NCI-H1417 (cell line): Measurements from ENCODE around the gene TNS3.

Experiments
- DNase-seq, 3 experiments: peaks; one replicate each; lab custom pipeline; 2025; lab: John Stamatoyannopoulos, UW

TNS3 gene

DNA sequence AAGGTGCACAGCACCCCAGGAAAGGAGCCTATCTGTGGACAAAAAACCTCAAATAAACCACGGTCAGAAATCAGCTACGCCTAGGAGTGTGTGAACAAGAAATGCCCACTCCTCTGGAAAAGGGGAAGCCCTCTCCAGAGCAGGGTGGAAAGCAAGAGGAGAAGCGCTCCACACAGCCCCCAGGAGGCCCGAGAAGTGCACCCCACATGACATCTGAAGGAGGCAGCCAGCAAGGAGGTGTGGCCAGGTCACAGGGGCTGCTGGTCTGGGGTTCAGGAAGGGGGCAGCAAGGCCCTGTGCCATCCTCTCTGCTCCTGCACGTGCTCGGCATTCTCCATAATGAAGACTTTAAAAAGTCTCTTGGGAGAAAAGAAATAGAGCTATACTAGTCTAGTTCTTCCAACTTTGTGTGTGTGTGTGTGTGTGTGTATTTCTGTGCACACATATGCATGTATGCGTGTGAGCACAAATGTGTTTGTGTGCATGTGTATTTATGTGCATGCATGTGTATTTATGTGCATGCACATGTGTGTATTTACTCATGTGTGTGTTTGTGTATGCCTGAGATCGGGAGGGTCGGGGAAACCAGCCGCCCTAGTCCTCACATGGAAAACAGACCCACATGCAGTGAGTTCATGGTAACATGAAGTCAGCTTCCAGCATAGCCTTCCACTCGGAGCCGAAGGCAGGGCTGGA lies 76.5 kb downstream of the TNS3 start:
- DNase-seq, result no peak

DNA sequence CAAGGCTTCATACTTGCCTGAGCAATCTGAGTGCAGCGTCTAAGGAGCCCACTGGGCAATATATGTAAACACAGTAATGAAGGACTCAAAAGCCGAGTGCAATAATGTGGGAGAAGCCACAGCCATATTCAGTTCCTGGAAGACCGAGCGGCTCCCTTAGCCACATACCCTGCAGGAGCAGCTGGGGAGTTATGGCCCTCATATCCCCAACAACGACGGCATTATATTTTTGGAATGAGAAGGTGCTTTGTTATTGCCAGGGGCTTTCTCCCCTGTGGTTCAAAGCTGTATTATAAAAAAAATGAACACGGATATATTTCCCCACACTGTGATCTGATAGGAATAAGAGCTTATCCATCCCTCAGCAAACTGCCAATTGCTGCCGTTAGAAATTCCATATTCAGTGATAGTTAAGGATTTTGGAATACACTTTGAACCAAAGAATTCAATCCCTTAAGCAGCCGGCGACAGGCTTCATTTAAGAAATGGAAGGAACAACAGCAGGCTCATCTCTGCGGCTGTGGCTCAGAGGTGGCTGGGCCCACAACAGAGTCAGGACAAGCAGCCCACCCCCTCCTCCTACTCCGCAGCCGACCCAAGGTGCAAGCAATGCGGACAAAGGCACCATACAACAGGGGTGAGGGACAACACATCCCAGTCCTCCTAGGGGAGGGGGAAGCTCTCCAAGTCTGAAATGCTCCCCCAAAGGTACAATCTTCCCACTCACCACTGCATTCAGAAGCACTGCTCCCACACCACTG lies 77.2 kb downstream of the TNS3 start:
- DNase-seq, result no peak

DNA sequence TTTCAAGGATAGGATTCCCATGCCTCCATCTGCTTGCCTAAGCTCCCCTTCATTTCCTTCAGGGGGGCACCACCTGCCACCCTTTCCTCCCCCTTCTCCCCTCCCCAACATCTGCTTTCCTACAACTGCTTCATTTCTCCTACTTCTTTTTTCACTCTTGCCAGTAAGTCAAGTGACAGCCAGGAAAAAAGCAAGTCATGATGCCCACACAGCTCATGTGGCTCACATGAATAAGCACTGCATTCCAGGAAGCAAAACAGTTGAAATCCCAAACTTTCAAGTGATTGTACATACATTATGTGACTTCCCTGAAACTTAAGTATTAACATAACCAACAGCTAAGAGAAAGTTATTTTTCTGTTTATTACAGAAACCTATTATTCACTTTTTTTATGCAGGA lies 78.6 kb downstream of the TNS3 start:
- DNase-seq, result no peak

DNA sequence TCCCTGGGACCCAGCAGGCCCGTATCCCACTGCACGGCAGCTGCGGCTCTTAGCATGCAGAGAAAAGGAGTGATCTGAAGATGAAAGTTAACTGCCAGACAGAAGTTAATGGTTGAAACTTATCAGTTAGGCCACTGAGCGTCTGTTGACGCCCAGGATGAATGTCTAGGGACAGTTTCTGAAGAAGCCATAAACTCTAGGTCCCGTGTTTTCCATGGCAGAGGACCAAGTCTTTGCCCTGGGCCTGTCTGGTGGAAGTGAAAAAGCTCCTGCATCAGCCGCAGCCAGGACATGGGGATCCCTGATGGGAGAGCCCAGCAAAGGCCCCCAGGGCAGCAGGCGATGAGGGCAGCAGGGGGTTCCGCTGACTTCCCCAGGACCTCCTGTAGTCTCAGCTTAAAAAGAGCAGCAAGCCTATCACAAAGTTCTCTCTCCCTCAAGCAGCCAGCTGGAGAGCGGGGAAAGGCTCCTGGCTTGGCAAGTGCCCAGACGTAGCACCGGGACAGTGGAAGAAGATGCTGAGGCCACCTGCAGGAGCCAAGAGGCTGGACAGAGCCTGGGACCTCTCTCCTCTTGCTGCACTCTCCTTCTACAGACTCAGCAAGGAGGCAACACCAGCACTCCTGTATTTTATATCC lies 79.6 kb downstream of the TNS3 start:
- DNase-seq, result no peak

DNA sequence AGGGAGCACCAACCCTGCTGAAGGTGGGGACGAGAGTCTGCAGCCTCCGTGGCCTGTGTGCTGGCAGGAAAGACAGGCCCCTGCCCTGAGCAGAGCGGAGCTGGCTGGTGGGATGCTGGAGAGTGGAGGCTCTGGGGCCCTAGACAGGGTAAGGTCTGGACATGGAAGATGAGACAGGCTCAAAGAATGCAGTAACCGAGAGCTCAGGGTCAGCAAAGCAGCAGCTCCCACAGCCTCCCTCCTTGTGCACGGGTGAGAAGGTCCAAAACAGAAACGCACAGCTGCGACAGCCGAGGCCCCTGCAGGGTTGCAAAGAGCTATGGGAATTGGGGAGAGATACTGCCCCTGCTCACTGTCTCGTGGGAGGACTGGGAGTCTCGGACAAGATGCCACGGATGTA lies 80.5 kb downstream of the TNS3 start:
- DNase-seq, result no peak

DNA sequence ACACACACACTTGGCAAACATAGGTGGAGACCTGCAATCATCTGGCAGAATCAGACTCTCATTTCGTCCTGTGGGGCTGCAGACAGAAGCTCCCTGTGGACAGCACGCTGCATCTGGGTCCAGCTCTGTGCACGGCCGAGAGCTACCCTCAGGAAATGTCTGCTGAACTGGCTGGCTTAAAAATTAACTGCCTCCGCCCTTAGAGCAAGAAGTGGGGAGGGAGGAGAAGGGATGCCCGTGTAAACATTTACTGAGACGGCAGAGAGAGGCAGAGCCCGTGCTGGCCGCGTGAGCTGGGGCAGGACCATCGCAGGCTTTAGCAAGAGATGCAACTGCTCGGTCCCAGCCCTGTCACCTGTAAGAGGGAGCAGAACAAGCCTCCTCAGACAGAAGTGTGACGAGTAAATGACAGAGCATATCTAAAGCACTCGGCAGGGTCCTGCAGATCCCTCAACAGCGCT lies 81.8 kb downstream of the TNS3 start:
- no peak for DNase-seq

DNA sequence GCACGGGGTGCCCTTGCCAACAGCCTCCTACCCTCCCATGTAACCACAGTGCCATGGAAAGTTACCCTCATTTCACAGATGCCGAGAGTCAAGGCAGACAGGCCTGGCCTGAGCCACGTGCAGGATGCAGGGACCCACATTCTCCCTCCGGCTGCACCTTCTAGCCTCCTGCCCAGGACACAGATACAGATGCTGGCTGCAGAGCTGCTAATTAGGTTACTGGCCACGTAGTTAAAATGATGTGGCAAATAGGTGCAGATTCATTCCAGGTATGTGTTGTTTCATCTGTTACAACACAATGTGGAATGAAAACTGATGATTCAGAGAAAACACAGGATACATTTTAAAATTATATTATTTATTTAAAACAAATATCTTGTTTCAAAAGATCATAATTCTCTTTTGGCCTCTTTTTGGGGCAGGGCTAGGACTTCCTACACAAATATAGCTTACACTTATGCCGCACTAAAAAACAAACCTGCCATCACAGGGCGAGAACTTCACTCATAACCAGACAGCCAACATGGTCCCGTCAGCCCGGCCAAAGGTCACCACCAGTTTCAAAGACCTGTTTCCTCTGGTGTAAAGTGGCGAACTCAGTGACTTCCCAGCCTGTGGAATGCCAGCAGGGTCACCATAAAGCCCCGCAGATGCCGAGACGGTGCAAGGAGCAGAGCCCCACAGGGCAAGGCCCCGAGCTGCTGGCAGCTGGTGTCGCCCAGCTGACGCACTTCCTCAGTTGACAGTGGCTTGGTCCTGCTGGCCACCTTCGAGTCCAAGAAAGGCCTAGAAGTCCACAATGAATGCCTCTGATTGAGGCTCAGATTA lies 83.5 kb downstream of the TNS3 start:
- DNase-seq, result no peak

DNA sequence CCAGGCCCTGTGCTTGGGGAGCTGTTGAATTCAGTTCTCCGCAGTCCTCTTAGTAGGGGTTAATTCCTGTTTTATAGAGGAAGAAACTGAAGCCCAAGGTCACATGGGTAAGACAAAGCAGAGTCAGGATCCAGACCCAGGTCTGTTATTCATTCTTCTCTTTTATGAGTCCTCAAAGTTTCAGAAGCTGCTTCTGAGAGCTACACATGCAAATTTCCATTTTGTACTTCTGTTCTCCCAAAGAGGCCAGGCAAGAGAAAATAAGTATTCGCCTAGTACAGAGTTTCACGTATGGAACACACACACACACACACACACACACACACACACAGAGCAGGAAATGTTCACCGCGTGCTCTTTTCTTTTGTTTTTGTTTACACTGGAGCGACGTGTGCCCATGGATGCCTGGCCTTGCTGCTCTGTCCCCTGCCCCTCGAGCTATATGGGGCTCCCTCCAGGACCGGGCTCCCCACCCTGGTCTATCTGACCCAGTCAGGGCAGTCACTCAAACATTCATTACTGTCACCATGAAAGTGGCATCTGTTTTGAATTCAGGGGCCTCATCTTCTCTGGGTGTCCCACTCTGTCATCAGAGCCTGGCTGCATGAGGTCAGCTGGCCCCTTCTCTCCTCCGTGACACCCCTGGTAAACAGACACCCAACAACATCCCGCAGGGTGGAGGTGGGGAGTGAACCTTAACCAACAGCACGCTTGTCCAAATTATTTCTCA lies 84.4 kb downstream of the TNS3 start:
- peak in 2 of 3 experiments; percentile 29 to 41 for DNase-seq

DNA sequence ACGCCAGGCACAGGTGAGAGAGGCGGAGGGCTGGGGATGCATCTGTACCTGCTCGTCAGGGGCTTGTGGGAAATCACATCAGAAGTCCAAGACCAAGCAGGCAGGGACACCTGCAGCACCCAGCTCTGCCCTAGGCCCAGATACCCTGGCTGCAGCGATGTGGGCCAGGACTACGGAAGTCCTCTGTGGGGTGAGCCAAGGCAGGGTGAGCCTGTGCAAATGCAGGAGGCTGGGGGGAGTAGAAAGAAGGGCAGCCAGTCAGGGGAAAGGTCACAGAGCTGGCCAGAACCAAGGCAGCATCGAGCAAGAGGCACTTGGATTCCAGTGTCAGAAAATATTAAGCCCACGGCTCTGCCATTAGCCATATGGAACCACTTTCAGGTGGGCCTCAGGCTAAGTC lies 85.2 kb downstream of the TNS3 start:
- no peak for DNase-seq

DNA sequence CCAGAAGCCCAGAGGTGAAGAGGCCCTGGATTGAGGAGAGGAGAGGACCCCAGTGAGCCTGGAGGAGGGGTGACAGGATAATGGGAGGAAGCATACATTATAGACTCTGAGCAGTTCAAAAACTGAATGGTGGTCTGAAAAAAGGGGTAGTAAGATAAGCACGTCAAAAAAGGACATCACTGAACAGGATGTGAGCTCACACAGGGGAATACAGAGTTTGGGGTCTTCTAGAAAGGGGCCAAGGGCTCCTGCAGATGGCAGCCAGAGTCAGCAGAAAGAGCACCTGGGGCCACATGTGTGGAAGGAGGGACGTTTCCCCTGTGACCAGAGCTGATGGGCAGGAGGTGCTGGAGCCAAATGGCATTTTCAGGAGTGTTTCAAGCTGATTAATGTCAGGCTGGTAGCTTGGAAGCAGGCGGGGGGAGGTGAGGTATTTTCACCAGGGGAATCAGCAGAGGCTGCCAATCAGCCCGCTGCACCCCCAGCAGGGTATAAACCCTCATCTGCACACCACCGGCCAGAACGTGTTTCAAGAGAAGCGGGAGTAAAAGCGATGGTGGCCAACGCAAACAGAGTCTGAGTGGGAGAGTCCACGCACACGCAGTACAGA lies 85.8 kb downstream of the TNS3 start:
- peak in 2 of 3 experiments; percentile 41 to 55 for DNase-seq

DNA sequence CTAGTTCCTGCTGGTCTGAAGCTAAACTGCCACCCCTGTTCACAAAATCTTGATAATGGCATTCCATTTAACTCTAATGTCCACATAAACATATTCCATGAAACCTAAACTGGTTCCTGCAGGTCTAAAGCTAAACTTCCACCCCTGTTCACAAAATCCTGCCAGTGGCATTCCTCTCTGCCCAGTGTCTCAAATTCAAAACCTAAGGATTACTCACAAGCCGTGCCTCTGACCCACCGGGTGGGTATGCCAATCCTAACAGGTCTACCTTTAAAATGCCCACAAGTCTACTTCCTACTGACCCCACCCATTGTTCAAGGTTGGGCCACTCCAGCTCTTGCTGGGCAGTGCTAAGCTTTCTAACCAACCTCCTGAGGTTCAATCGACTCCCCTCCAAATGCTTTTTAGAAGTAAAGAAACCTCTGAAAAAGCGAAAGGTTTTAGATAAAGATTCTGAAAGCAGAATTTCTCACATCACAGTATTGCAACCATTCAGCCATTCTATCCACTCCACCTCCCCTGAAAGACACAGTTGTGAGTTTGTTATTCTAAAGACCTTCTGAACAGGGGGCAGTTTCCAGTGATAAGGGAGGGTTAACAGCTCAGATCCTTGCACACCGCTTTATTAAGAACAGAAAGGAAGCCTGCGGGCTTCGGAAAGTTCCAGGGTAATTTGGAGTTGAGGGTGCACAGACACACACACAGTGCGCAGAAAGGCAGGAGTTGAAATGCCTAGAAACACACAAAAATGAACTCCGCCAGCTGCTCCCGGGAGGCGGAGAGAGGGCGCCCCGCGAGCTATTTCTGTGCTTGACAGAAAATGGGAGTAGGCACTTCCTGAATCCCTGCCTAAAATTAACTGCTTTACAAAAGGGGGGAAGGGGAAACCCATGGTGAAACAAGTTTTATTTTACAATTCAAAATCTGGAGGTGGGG lies 87.7 kb downstream of the TNS3 start:
- no peak for DNase-seq

DNA sequence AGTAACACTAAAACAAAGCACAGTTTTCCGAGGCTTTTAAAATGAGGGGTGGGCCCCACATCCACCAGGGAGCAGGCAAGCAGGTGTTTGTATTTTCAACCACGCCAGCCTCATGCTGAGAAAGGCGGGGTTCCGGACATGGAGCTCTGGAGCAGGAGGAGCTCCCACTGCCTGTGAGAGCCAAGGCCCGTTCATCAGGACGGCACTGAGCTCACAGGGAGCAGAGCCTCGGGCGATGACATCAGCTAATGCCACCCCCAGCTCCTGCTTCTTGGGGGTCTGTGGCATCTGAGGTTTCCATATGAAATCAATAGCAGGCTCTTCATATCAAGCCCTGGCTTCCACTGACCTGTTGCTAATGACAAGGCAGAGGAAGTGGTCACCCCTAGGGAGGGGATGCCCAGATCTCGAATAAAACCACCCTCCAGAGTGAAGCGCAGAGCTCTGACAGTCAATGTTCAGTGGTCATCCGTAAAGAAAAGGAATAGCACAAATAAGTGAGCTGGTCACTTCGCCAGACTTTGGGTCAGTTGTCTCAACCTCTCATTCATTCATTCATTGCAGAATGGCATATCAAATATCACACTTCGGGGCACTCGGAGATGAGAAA lies 89.1 kb downstream of the TNS3 start:
- peak in 2 of 3 experiments; percentile 93 to 97 for DNase-seq

DNA sequence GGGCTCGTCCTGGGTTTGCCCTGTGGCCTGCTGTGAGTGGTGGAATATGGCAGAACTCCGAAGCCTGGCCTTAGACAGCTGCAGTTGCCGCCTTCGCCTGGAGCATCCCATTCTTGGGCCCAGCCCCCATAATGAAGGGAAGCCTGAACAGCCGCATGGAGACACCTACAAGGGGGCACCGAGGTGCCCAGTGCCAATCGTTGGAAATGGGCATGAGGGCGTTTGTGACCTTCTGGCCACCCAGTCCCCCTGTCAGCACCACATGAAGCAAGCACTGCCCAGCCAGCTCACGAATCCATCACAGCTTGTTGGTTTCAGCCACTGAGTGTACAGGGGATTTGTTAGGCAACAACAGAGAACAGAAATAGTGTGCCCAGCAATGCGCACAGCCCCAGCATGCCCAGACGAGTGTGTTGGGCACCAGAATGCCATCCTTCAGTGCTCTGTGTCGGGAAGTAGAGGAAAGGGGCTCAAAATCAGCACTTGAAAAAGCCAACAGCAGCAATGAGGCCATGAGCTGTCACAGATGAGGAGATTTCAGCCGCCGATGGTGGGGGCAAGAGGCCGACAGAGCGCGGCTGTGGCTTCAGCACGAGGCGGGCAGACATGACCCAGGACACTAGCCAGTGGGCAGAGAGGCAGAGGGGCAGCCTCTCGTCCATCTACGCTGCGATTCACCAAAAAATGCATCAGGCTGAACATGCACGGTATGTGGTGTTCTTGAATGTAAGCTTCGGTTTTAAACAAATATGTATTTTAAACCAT lies 91.2 kb downstream of the TNS3 start:
- DNase-seq, result no peak

DNA sequence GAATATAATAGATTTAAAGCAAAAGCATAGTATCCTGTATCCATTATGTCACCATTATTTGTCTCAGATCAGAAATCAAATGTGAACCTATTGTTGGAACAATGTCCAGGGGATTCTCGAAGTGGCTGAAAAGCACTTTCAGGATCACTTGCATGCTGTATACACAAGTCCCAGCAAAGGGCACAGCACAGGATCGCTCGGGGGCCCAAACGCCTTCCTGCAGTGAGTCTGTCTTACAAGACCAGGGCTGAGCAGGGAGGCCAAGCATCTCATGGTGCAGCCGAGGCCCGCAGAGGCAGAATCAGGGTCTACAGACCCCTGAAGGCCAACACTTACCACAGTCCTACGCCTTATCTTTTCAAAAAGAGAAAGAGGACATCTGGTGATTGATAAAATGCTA lies 92.3 kb downstream of the TNS3 start:
- DNase-seq, result no peak

DNA sequence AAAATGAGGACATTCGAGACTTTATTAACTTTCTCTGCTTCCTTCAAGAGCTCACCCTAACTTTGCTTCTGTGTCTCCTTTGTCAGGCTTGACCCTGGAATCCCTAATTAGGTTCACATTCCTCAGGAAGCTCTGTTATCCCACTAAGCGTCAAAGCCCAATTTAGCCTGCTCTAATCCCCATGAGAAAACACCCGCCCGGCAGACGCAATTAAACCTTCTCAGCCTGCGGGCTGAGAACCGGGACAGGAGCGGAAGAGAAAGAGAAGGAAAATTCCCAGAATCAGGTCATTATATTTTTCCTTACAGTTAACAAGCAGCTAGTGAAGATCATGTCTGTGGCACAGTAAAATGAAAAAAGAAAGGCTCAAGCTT lies 93.0 kb downstream of the TNS3 start:
- DNase-seq, result no peak

DNA sequence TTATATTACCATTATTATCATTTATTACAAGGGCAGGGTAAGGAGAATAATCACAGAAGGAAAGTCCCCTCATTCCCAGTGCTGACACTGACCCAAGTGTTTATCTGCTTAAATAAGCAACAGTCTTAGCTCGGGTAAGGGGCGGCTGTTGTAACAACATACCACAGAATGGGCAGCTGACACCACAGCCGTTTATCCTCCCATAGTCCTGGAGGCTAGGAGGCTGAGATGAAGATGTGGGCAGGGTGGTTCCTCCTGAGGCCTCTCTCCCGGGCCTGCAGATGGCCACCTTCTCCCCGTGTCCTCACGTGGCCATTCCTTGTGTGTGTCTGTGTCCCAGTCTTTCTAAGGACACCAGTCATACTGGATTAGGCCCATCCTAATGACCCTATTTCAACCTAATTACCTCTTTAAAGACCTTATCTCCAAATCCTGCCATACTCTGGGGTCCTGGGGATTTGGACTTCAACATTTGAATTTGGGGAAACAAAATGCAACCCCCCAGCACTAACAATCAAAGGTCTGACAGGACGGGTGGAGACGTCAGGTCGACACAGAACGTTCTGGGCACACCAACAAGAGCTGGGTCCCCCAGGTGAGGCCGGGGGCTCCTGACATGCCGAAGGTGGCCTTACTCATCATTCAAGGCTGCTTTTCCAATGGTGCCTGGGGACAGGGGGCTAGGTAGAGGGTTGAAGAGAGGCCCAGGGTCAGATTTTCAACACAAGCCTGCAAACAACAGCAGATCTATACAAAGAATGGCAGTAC lies 93.5 kb downstream of the TNS3 start:
- no peak for DNase-seq

DNA sequence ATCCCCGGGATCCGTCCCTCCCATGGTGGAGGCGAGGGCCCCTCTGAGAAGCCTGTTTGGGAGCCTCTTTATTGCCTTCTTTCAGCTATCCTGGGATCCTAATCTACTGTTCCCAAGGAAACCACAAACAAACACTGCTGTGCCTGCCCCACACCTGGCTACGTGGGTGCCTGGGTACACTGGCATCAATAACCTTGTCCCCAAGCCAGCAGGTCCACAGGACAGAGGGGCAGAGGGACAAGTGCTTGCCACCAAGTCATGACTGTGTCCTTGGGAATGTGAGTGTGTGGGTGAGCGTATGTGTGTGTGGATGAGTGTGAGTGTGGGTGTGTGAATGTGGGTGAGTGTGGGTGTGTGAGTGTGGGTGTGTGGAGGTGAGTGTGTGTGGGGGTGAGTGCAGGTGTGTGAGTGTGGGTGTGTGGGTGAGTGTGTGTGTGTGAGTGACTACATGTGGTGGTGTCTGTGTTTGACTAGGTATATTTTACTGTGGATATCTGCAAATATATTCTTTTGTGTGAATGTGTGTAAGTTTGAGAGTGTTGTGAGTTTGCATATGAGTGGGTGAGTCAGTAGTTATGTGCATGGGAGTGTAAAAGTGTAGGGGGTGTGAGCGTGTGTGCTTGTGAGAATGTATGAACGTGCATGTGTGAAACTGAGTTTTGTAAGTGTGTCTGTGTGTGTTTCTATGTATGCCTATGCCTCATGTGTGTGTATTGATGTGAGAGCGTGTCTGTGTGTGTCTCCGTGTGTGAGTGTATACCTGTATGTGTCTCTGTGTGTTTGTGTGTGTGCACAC lies 96.1 kb downstream of the TNS3 start:
- DNase-seq, result peak in 2 of 3 experiments; percentile 35 to 65
